SU-DHL-6 (cell line): ENCODE measurements around the gene ROBO2.
A peak's percentile ranks its signal among the peaks of the same experiment; 100 is the strongest.

Source experiments
- H2AFZ ChIP-seq: fragments of 200-600 bp; sonication (generic); 2 replicates; pipeline ENCODE4 v1.6.1; 2014; ENCODE audit warnings: low read depth, mild to moderate bottlenecking, moderate library complexity, mixed read lengths, antibody characterized with exemption, low read length; ENCODE audit not compliant: severe bottlenecking
- H3F3A ChIP-seq: fragments of 200-600 bp; shearing (Covaris generic); 2 replicates; pipeline ENCODE4 v1.6.0; 2016; ENCODE audit warnings: antibody characterized with exemption, mild to moderate bottlenecking; ENCODE audit not compliant: insufficient read depth
- H3K27ac ChIP-seq: fragments of 200-600 bp; sonication (generic); 2 replicates; pipeline ENCODE4 v1.5.1; 2016; ENCODE audit warnings: low read depth, mild to moderate bottlenecking, low read length, moderate library complexity, mixed read lengths
- H3K27me3 ChIP-seq: fragments of 200-600 bp; sonication (generic), shearing (Covaris generic); 2 replicates; pipeline ENCODE4 v1.6.0; 2014; ENCODE audit warnings: mild to moderate bottlenecking, low read length
- H3K36me3 ChIP-seq: fragments of 200-600 bp; sonication (generic); 2 replicates; pipeline ENCODE4 v1.6.1; 2014; ENCODE audit warnings: mild to moderate bottlenecking, low read length, mixed read lengths
- H3K4me2 ChIP-seq: fragments of 300-600, 200-600 bp; shearing (Covaris generic), sonication (generic); 2 replicates; pipeline ENCODE4 v1.6.0; 2014; ENCODE audit warnings: low read length, low read depth, mild to moderate bottlenecking; ENCODE audit not compliant: poor library complexity, severe bottlenecking
- H3K4me3 ChIP-seq: fragments of 200-600 bp; sonication (generic); 2 replicates; pipeline ENCODE4 v1.5.1; 2014; ENCODE audit warnings: antibody characterized with exemption, low read length, mild to moderate bottlenecking, mixed read lengths; ENCODE audit not compliant: insufficient read depth, poor library complexity, severe bottlenecking
- H3K79me2 ChIP-seq: fragments of 200-600 bp; sonication (generic); 2 replicates; pipeline ENCODE4 v1.6.1; 2014; ENCODE audit warnings: mild to moderate bottlenecking, low read length, moderate library complexity; ENCODE audit not compliant: insufficient read depth
- H3K9ac ChIP-seq: fragments of 200-600 bp; sonication (generic); 2 replicates; pipeline ENCODE4 v1.7.0; 2014; ENCODE audit warnings: mild to moderate bottlenecking, low read length
- H3K9me2 ChIP-seq: fragments of 200-600 bp; sonication (generic); replicated peaks from 2 replicates; pipeline ENCODE4 v1.6.1; 2014; ENCODE audit warnings: low read length; ENCODE audit not compliant: insufficient read depth
- H3K9me3 ChIP-seq: fragments of 200-600 bp; sonication (generic); 2 replicates; pipeline ENCODE4 v1.6.1; 2014; ENCODE audit warnings: low read length, mixed read lengths; ENCODE audit not compliant: insufficient read depth
- H4K20me1 ChIP-seq: fragments of 200-600 bp; sonication (generic); 2 replicates; pipeline ENCODE4 v1.6.1; 2014; ENCODE audit warnings: low read depth, mild to moderate bottlenecking, antibody characterized with exemption, low read length, moderate library complexity, mixed read lengths
- EZH2phosphoT487 ChIP-seq: fragments of 200-600 bp; sonication (generic), shearing (Covaris generic); conservative IDR thresholded peaks from 2 replicates; pipeline ENCODE4 v1.6.1; 2018; ENCODE audit warnings: mild to moderate bottlenecking, antibody characterized with exemption, low read length, moderate library complexity, mixed read lengths
- TF ChIP-seq, protein P1 (sequence below): fragments of 200-600 bp; sonication (generic); IDR thresholded peaks from one replicate; pipeline ENCODE4 v1.5.1; 2017; ENCODE audit warnings: antibody characterized with exemption, mild to moderate bottlenecking, low read length, moderate library complexity; ENCODE audit not compliant: insufficient read depth, poor library complexity, severe bottlenecking

The ROBO2 gene

DNA sequence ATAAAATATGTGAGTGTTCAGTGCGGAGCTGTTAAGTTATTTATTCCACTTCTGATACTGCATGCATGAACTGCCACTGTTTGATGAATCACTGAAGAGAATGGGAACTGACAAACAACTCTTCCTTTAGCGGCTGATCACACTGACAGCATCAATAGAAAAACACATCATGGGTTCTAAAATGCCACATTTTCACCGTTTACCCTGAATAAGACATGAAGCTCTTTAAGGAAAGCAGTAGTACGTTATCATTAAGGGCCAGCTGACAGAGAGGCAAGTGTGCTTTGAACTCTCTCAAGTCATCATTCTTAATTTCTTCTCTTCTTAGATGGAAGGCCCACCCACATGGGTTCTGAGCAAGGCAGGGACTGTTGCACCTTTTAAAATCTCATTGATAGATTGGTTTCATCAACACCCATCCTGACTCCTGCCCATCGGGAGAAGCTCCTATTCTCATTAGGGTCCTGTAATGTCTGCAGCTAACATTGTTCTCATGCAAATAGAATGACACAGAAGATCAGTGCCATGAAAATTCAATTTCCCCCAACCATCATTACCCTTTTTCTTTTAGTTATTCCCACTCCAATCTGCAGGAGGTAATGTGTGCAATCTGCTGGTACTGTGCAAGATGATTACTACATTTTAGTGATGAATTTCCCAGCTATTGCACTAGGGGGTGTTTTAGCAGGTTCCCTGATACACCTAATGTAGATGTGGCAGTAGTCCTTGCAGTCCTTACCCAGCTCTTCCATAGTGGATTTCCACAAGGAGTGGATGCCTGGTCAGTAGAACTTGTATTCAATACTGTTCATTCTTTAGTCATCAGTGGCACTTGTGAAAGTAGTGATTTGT is 119.1 kb downstream of the ROBO2 start:
- H3K4me3 ChIP-seq = no peak overlapping the region
- 0 out of 2 replicates have a peak, but pooled peaks cover 13% of the 10 kb centered on the region for H3F3A ChIP-seq
- peak overlapping the region; percentile 27; the same call in 1 of the 2 replicates for H3K27ac ChIP-seq
- TF ChIP-seq, protein P1, sequence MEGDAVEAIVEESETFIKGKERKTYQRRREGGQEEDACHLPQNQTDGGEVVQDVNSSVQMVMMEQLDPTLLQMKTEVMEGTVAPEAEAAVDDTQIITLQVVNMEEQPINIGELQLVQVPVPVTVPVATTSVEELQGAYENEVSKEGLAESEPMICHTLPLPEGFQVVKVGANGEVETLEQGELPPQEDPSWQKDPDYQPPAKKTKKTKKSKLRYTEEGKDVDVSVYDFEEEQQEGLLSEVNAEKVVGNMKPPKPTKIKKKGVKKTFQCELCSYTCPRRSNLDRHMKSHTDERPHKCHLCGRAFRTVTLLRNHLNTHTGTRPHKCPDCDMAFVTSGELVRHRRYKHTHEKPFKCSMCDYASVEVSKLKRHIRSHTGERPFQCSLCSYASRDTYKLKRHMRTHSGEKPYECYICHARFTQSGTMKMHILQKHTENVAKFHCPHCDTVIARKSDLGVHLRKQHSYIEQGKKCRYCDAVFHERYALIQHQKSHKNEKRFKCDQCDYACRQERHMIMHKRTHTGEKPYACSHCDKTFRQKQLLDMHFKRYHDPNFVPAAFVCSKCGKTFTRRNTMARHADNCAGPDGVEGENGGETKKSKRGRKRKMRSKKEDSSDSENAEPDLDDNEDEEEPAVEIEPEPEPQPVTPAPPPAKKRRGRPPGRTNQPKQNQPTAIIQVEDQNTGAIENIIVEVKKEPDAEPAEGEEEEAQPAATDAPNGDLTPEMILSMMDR = no peak
- TF ChIP-seq EZH2phosphoT487 = no peak
- no peaks in the 10 kb centered on the region for H3K36me3 ChIP-seq
- H3K4me2 ChIP-seq = no peak overlapping the region
- no peaks in the 10 kb centered on the region for H4K20me1 ChIP-seq
- no peak overlapping the region for H3K9ac ChIP-seq
- H3K27me3 ChIP-seq = no peaks in the 10 kb centered on the region
- H3K9me3 ChIP-seq = no peaks in the 10 kb centered on the region
- no peaks in the 10 kb centered on the region for H3K79me2 ChIP-seq
- no peak overlapping the region for H2AFZ ChIP-seq
- no peaks in the 10 kb centered on the region for H3K9me2 ChIP-seq

DNA sequence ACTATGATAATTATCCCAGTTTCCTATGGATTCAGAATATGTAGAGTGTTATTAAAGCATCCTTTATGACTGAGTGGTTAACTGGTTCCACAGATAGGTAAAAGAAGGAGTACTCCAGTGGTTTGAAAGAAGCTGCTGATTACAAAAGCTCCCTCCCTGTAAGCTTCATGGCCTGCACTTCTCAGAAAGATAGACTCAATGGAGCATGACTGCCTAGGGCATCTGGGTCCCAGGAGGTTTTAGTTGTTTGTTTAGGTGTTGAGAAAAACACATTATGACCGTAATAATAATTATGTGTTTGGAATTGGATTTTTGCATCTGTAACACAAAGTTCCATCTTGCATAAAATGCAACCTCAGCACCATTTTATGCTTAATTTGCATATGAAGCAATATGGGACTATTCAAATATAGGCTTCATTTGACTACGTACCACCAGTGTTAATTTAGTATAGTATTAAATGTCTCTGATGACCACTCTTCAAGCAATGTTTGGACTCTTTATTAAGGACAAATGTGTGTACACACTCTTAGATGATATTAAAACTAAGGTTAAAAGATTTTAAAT is 121.1 kb downstream of the ROBO2 start:
- Histone ChIP-seq H3K9me2 (no peaks in the 10 kb centered on the region), H3K27me3 (no peaks in the 10 kb centered on the region), H4K20me1 (no peaks in the 10 kb centered on the region), H3K9ac (no peak overlapping the region), H3K27ac (peak overlapping the region; percentile 11), H3K79me2 (no peaks in the 10 kb centered on the region), H3F3A (0 out of 2 replicates have a peak, but pooled peaks cover 13% of the 10 kb centered on the region), H2AFZ (no peak overlapping the region), H3K36me3 (no peaks in the 10 kb centered on the region), H3K4me2 (peak overlapping the region; percentile 32), H3K9me3 (no peaks in the 10 kb centered on the region), H3K4me3 (no peak overlapping the region)
- TF ChIP-seq, protein P1 = no peak
- TF ChIP-seq EZH2phosphoT487 = no peak

DNA sequence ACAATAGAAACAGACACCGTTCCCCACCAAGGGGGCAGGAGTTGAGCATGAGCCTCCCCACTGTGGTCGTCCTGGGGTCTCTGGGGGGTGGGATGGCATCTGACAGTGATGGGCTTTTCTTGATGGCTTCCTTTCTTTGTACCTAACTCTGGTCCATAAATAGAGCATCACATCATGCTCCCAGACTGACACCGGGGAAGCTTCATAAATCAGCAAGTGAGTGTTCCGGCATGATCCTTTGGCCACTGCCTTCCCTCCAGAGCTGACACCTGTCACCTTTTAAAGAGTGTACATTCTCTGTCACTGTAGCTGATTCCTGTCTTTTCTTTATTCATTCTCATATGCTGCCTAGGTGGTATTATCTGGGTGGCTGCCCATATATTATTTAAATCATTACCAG is 129.9 kb downstream of the ROBO2 start:
- Histone ChIP-seq H3K27me3 (no peaks in the 10 kb centered on the region), H3F3A (no peaks in the 10 kb centered on the region), H3K9me2 (no peaks in the 10 kb centered on the region), H3K4me2 (no peak overlapping the region), H3K9ac (no peak overlapping the region), H3K27ac (no peak overlapping the region), H3K4me3 (no peak overlapping the region), H3K79me2 (no peaks in the 10 kb centered on the region), H3K9me3 (no peaks in the 10 kb centered on the region), H2AFZ (no peak overlapping the region), H3K36me3 (no peaks in the 10 kb centered on the region), H4K20me1 (no peaks in the 10 kb centered on the region)
- TF ChIP-seq, protein P1 = no peak
- TF ChIP-seq EZH2phosphoT487 = no peak
